SIG-M5 treated with dmso at 0.1 percent for 504 hours (cell line): Measurements from ENCODE around the gene ALG12.

Experiments
- DNase-seq: peaks from one replicate; lab custom pipeline; 2025; ENCODE audit not compliant: unreplicated experiment; lab: John Stamatoyannopoulos, UW

Gene ALG12

DNA sequence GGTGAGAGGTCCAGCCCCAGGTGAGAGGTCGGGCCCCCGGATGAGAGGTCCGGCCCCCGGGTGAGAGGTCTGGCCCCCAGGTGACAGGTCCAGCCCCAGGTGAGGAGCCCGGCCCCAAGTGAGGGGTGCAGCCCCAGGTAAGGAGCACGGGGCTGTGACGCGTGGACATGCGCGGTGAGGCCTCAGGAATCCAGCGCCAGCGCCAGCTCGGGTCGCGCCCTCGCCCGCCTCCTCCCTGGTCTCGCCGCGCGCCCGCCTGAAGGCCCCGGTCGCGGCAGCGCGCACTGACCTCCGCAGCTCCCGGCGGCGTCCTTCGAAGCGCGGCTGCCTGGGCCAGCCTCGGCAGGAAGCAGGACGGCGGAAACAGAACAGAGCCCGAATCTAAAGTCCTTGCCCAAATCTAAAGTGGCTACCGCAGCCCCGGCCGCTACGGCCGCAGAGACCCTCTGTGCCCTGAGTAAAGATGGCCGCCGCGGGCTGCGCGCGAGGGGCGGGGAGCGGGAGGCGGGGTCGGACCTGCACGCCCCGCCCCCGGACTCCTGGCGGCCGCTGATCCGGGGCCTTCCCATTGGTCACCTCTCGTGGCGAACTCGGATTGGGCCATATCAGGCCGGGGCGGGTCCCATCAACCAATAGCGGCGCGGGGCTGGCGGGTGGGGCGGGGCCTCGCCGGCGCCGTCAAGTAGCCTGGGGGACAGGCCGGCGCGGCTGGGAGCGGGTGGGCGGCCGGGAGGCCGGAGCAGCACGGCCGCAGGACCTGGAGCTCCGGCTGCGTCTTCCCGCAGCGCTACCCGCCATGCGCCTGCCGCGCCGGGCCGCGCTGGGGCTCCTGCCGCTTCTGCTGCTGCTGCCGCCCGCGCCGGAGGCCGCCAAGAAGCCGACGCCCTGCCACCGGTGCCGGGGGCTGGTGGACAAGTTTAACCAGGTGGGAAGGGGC, at the start of gene ALG12, which contains the start of gene CRELD2:
ALG12 (minus strand) TSS at position 465 of the 937 bp plus-strand sequence. CDS start 4,673 bp downstream, outside the sequence.
CRELD2 (plus strand) TSS at position 661 of the 937 bp plus-strand sequence; CDS start at position 797, 136 bp downstream.
- peak; percentile 90 for DNase-seq

DNA sequence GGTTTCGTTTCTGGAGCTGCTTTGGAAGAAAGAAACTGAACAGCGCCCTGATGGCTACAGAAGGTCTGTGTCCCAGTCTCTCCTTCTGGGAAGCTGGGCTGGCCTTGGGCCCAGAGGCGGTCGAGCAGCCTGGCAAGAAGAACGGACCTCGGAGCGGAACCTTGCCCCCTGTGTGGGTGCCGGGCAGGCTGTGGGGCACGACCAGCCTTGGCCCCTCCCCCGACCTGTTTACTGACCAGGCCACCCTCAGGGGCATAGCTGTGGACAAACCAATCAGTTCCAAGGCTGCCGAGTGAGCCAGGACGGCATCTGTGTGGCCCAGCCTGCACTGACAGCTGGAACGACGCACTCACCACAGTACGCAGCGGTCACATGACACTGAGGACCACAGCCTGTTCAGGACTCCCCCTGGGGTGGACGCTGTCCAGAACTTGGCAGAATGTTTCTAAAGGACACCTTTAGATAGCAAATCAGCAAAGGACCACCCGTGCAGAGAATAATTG, 49.5 kb upstream of the ALG12 start:
- no peak for DNase-seq

DNA sequence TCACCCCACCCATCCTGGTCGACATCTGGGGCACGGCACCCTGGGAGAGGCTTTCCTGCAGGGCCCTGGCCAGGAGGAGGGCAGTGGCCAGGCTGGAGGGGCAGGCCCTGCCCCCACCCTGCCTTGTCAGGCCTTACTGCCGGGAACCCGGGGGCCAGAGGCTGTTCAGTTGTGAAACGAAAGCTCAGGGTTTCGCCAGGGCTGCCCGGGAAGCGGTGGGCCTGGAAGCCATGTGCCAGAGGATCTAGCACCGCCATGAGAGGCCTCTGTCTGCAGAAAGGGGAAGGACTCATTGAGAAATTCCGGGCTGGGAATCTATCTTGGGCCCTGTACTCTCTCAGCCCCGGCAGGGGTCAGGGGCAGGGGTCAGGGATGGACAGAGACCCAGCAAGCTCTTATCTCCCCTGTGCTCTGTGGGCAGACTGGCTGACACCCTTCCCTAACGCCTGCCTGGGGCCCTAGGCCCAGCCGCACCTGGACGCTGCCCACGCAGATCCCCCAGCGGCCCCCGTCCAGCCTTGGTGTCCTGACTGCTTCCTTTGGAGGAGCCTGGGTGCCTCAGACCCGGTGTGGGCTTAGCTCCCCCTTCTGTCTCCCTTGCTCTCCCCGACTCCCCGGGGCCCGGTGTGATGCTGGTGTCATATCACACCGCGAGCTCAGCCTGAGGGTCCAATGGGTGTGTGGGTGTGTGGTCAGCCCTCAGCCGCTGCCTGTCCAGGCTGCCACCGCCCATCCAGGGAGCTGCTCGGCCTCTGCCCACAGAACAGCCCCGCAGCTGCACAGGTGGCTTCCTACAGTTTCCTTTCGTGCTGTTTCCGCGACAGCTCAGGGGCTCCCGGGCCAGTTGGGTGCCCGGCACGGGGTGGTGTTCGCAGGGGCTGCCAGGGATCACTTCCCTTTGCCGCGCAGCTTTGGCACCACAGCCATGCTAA, 48.8 kb upstream of the ALG12 start:
- DNase-seq: peak; percentile 74

DNA sequence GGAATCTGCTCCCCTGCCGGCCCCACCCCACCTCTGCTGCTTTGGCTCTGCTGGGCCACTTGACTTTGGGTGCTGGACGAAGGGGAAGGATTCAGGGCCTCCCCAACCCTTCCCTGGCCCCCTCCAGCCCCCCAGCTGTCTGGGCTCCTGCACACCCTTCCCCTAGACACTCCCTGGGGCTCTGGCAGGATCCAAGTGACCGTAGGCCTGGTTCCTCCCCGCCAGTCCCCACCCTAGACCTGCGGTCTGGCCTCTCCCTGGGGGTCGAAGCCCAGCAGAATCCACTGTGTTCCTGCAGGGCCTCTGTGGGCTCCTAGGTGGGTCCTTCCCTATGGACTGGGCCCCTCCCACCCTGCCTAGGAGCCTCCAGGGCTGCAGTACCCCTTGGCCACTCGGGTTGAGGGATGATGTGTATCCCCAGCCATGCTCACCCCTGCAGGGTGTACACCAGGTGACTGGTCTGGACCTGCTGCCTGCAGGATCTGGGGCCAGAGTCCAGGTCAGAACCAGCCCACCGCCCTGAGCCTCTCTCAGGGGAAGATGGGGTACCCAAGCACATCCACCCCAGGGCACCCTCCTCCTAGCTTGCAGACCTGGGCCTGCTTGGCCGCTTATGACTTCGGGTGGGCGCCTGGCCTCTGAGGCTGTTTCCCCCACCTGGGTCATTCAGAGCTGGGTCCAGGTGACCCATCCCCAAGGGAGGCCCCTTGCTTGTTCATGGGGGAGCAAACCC, 48.0 kb upstream of the ALG12 start:
- no peak for DNase-seq

DNA sequence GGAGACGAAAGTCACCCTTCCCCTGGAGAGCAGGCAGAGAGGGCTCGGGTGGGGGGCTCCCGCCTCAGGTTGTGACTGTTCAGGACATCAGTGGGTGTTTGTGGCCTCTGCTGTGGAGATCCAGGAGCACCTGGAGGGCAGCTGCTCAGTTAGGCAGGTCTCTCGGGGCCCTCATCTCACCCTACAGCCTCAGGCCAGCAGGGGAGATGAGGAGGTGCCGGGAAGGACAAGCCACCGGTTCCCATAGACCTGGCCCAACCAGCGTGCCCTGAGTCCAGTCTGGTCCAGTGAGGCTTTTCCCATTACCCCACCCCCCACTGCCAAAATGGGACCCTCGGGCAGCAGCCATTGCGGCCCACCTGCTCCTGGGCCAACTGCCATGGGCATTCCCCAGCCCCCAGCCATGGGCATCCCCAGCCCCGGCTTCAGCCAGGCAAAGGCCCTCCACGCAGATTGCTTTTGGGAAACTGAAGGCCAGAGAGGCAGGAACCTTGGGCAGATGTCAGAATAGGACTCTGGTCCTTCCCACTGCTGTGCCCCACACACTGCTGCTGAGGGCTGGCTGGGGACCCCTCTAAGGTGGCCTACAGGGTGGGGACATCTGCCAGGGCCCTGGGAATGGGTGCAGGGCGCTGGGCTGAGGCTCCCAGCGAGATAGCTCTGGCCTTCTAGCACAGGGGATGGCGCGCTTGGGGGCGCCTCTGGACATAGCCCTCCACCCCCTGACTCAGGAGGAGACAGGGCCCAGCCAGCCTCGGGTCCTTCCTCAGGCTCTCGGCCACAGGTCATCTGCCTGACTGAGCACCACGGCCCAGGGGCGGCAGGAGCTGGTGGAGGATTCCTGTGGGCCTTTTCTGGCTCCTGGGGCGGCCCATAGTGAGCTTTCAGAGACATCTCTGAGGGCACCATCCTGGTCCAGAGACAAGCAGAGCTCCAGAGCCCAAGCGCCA, 47.1 kb upstream of the ALG12 start:
- DNase-seq: no peak

DNA sequence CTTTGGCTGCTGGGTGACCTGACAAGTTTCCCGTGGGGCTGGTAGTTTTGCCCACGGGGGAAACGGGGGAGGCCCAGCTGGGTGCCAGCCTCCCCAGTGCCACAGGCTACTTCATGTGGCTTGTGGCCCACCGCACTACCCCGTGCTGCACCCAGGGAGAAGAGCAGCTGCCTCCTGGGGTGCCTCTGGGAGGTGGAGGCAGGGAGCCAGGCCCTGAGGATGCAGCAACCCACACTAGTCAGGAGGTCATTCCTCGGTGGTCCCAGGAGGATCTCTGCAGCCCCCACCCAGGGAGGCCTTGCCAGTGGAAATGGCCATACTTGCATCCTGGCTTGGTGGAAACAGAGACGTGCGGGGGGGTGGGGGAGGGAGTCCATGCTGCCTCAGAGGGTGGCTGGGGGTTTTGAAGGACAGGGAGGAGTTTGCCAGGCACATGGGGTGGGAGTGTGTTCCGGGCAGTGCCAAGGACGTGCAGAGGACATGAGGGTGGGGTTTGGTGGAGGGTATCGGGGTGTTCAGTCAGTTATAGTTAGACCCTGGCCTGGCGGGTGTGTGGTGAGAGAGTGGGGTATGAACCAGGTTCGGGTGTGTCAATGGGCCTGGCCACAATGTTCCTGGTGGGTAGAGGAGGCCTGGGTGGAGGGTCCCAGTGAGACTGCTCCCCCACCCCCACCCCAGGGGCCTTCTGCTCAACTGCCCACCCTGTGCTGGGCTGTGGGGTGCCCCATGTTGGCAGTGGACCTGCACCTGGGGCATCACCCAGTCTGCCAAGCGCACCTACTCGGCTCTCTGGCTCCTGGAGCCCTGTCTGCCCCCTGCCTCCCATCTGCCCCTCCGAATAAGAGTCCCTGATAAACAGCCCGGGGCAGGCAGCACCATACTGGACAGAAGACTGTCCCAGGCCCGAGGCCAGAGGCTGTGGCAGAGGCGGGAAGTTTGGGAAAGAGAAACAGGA, 46.2 kb upstream of the ALG12 start:
- DNase-seq: no peak

DNA sequence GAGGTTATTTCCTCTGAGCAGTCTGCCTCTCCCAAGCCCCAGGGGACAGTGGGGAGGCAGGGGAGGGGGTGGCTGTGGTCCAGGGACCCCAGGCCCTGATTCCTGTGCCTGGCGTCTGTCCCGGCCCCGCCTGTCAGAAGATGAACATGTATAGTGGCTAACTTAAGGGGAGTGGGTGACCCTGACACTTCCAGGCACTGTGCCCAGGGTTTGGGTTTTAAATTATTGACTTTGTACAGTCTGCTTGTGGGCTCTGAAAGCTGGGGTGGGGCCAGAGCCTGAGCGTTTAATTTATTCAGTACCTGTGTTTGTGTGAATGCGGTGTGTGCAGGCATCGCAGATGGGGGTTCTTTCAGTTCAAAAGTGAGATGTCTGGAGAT, 45.4 kb upstream of the ALG12 start:
- no peak for DNase-seq

DNA sequence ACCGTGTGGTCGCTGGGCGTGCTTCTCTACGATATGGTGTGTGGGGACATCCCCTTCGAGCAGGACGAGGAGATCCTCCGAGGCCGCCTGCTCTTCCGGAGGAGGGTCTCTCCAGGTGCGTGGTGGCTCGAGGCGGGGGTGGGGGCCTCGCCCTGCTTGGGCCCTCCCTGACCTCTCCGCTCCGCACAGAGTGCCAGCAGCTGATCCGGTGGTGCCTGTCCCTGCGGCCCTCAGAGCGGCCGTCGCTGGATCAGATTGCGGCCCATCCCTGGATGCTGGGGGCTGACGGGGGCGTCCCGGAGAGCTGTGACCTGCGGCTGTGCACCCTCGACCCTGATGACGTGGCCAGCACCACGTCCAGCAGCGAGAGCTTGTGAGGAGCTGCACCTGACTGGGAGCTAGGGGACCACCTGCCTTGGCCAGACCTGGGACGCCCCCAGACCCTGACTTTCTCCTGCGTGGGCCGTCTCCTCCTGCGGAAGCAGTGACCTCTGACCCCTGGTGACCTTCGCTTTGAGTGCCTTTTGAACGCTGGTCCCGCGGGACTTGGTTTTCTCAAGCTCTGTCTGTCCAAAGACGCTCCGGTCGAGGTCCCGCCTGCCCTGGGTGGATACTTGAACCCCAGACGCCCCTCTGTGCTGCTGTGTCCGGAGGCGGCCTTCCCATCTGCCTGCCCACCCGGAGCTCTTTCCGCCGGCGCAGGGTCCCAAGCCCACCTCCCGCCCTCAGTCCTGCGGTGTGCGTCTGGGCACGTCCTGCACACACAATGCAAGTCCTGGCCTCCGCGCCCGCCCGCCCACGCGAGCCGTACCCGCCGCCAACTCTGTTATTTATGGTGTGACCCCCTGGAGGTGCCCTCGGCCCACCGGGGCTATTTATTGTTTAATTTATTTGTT, 44.8 kb upstream of the ALG12 start:
- no peak for DNase-seq

DNA sequence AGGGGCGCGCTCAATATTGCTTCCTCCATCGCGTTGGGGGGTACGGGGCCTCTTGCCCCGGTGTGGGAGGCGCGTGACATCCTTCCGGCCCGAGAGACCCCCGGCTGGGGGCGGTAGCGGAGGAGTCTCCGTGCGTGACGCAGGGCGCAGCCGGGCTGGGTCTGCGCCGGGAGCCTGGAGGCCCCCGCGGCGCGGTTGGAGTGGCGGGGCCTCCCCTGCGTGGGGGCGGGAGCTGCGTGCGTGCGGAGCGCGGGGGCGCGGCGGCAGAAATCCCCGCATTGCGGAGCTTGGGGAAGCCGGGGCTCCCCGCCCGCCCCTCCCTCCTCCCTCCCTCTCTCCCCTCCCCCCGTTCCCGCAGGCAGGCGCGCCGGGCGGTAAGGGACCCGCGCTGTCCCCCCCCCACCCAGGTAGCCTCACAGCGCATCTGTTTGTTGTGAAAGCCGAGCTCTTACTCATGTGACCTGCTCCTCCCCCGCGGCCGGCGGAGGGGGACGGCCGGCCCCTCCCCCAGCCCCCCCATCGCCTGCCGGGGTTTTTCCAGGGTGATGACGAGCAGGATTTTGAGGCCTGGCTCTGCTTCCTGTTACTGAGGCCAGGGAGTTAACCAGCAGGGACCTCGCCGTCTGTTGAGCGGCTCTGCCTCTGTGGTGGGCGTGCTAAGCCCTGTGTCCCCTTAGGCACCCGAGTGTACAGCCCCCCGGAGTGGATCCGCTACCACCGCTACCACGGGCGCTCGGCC, 43.9 kb upstream of the ALG12 start:
- peak; percentile 69 for DNase-seq

DNA sequence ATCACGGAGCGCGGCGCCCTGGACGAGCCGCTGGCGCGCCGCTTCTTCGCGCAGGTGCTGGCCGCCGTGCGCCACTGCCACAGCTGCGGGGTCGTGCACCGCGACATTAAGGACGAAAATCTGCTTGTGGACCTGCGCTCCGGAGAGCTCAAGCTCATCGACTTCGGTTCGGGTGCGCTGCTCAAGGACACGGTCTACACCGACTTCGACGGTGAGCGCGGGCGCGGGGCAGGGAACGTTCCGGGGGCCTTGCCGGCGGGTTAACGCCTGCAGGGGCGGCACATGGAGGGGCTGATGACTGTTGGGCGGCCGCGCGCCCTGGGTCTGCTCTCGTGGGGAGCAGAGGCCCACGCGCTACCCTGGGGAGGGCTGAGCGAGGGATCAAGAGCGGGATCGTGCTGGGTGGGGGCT, 43.4 kb upstream of the ALG12 start:
- no peak for DNase-seq

DNA sequence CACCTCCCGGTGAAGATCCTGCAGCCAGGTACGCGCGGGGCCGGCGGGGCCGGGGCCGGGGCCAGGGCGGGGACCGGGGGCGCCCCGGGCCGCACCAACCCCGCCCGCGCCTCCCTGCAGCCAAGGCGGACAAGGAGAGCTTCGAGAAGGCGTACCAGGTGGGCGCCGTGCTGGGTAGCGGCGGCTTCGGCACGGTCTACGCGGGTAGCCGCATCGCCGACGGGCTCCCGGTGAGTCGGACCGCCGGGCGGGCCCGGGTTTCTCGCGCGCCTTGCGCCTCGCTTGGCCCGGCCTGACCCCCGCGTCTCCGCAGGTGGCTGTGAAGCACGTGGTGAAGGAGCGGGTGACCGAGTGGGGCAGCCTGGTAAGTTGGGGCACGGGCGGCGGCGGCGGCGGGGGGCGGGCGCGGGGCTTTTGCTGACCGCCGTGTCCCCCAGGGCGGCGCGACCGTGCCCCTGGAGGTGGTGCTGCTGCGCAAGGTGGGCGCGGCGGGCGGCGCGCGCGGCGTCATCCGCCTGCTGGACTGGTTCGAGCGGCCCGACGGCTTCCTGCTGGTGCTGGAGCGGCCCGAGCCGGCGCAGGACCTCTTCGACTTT, 42.9 kb upstream of the ALG12 start:
- no peak for DNase-seq

DNA sequence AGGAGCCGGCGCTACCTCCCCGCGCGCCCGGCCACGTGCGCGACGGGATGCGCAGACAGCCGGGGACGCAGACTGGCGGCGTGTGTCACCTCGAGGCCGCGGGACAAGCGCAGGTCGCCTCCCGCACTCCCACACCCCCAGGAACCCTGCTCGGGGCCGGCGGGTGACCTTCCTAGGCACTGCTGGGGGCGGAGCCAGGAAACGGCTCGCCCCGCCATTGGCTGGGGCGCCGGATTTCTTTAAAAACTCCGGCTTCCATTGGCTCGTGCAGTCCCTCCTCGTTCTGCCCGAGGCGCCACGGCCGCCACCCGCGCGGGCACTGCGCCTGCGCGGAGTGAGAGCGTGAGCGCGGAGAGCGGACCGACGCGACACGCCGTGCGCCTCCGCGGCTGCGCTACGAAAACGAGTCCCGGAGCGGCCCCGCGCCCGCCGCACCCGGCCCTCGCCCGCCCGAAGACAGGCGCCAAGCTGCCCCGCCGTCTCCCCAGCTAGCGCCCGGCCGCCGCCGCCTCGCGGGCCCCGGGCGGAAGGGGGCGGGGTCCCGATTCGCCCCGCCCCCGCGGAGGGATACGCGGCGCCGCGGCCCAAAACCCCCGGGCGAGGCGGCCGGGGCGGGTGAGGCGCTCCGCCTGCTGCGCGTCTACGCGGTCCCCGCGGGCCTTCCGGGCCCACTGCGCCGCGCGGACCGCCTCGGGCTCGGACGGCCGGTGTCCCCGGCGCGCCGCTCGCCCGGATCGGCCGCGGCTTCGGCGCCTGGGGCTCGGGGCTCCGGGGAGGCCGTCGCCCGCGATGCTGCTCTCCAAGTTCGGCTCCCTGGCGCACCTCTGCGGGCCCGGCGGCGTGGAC, 42.1 kb upstream of the ALG12 start, which contains the start of gene PIM3:
PIM3 (plus strand) TSS at position 614 of the 846 bp plus-strand sequence; CDS start at position 790, 176 bp downstream.
- peak; percentile 90 for DNase-seq

DNA sequence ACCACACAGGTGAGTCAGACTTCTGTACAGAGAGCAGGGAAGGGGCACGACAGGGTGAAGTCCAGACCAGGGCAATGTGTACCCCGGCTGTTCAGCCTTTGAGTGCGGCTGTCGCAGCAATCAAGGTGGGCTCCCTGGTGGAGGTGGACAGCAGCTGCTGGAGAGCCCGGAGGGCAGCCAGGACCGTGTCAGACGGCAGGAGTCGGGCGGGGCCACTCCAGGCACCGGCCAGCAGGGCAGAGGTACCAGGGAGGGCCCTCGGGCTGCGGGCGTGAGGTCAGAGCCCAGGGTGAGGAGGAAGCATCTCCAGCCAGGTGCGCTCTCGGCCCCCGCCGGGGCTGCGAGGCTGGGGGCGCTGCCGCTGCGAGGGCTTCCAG, 41.5 kb upstream of the ALG12 start:
- DNase-seq: peak; percentile 44

DNA sequence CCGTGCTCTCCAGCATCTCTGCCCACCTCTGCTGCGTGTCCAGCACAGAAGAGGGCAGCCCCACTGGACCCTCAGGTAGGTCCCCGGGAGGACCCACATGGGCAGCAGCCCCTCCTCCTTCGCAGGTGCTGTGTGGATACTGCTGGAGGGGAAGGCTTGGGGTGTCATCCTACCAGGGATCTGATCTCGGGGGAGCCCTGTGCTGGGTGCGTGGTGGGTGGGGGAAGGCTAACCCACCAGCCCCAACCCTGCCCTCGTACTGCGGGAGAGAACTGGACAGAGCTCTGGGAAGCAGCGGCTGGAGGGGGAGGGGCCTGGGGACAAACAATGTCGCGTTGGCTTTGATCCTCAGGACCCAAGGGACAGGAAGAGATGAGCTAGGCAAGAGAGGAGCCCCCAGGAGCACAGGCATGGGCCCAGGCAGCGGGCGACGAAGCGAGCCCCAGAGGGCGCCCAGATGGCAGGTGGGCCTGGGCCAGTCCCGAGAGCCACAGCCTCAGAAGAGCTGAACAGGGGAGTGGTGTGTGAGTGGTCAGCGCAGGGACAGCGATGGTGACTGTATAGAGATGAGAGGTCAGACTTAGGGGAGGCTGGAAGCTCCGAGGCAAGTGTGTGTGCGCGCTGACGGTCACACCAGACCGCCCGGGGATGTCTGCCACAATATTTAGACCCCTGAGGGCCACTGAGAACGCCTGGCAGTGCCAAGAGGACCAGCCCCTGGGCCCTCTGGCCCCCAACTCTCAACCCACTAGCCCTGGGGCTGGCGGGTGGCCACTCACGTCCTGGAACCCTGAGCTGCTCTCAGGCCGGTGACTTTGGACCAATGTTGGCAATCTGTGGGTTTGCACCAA, 40.9 kb upstream of the ALG12 start:
- DNase-seq: no peak
